Panc1 (cell line): Measurements from ENCODE around the gene LRATD1. TPM values are rescaled to one million over a fixed set of nuclear protein-coding genes. Genes with fewer than 3 reads are reported as not detected.
A peak's percentile ranks its signal among the peaks of the same experiment; 100 is the strongest.

Experiments used
- ATAC-seq: fragments of 200-7000 bp; cut with Tn5 transposase; 2 replicates; pipeline ENCODE4 v1.9.1; 2020; ENCODE audit warnings: mild to moderate bottlenecking, moderate library complexity
- BruUV-seq: library from RNA; stranded (reverse); fragments of 400-500 nt; replicated peaks from 2 replicates; lab custom pipeline; 2021; lab: Mats Ljungman, UMichigan
- CTCF ChIA-PET: fragments of 300-600 bp; sonication (Branson Sonifier 250); formaldehyde crosslinking; loops from one replicate; lab custom pipeline; 2022; ENCODE audit warnings: antibody characterized with exemption; lab: Charles Lee
- POLR2A ChIA-PET: fragments of 300-600 bp; sonication (Branson Sonifier 250); formaldehyde crosslinking; loops from one replicate; lab custom pipeline; 2022; ENCODE audit warnings: antibody characterized with exemption; lab: Charles Lee
- DNase-seq: peaks from one replicate; pipeline ENCODE4 v3.0.0-alpha.2; 2010; ENCODE audit warnings: low read depth, low spot score
- H3K27ac ChIP-seq: 2 replicates; pipeline ENCODE4 v1.5.1; 2011; ENCODE audit warnings: mild to moderate bottlenecking, low read length, inconsistent platforms
- H3K27me3 ChIP-seq: fragments of 200-500 bp; sonication (Bioruptor generic); 2 replicates; pipeline ENCODE4 v1.6.0; 2014; ENCODE audit warnings: low read length, inconsistent platforms; ENCODE audit not compliant: control insufficient read depth, insufficient read depth
- H3K36me3 ChIP-seq: fragments of 200-500 bp; sonication (Bioruptor generic); 2 replicates; pipeline ENCODE4 v1.5.1; 2014; ENCODE audit warnings: inconsistent platforms, mild to moderate bottlenecking, low read length, moderate library complexity; ENCODE audit not compliant: control insufficient read depth, insufficient read depth
- H3K4me1 ChIP-seq: 2 replicates; pipeline ENCODE4 v1.5.1; 2011; ENCODE audit warnings: inconsistent platforms, mild to moderate bottlenecking, low read length, moderate library complexity; ENCODE audit not compliant: control insufficient read depth, insufficient read depth
- H3K4me3 ChIP-seq, 2 experiments: 2 replicates each; pipeline ENCODE4 v1.5.1; 2011 to 2012; ENCODE audit warnings: low read depth in 2 of 2, low read length in 2 of 2, mild to moderate bottlenecking in 2 of 2, inconsistent platforms in 1 of 2, moderate library complexity in 1 of 2
- H3K9me3 ChIP-seq: fragments of 200-500 bp; sonication (Bioruptor generic); 2 replicates; pipeline ENCODE4 v1.5.1; 2014; ENCODE audit warnings: low read depth, mild to moderate bottlenecking, inconsistent platforms, low read length, moderate library complexity; ENCODE audit not compliant: control insufficient read depth, insufficient read depth
- POLR2AphosphoS5 ChIP-seq: IDR thresholded peaks from 2 replicates; pipeline ENCODE4 v1.6.1; 2012; ENCODE audit warnings: mild to moderate bottlenecking, low read depth, low read length, moderate library complexity
- SIN3A ChIP-seq: IDR thresholded peaks from 2 replicates; pipeline ENCODE4 v1.6.1; 2012; ENCODE audit warnings: low read depth, mild to moderate bottlenecking, low read length, moderate library complexity, borderline replicate concordance; ENCODE audit not compliant: insufficient read depth
- TCF7L2 ChIP-seq: IDR thresholded peaks from 2 replicates; pipeline ENCODE4 v1.6.1; 2011; ENCODE audit warnings: mild to moderate bottlenecking, low read depth, low read length, inconsistent platforms
- in situ Hi-C: cut with HindIII; loops from 2 replicates; pipeline ENCODE4 v1.10.0; 2016; ENCODE audit warnings: low sequenced_read_pairs, low pct_unique_long_range_greater_than_20kb
- intact Hi-C: fragments of 100-400 bp; cut with micrococcal nuclease; formaldehyde crosslinking; loops from one replicate; pipeline ENCODE4 v1.10.0; 2022; ENCODE audit not compliant: unreplicated experiment
- total RNA-seq: library from RNA; stranded (reverse); gene quantifications from one replicate; pipeline ENCODE4 v1.2.1, GENCODE V29; 2021; ENCODE audit not compliant: unreplicated experiment
- TF ChIP-seq, protein P1 (sequence below): fragments of 450-650 bp; IDR thresholded peaks from 2 replicates; pipeline ENCODE4 v1.5.1; 2017; ENCODE audit warnings: mild to moderate bottlenecking
- TF ChIP-seq, protein P2 (sequence below), 2 experiments: IDR thresholded peaks; 2 replicates each; pipeline ENCODE4 v1.6.1; 2011 to 2012; ENCODE audit warnings: low read depth in 2 of 2, control low read depth in 1 of 2, low read length in 1 of 2, mild to moderate bottlenecking in 1 of 2, moderate library complexity in 1 of 2; ENCODE audit not compliant: insufficient read depth in 1 of 2

LRATD1 gene
- total RNA-seq, 1 experiment from 2014 or later: 0.05 TPM

DNA sequence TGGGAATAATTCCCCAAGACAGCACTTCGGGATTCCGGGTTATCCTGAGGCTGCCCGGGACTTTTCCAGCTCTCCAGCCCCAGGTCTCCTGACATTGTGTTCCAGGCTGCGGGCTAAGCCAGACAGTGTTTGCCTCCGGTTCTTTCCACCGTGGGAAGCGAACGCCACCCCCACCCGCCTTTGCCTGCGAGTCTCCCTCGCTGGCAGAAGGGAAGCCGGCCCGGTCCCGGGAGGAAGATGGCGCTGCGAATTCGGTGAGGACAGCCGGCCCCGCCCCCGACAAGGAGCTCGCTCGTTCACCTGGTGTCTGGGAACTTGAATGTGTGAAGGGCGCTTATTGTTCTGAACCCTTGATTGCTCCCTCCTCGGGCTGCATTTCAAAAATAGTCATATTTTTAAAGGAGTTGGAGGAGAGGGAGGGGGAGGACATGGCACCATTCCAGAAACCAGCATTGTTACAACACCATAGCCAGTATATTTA, 2.9 kb downstream of the LRATD1 start:
- ATAC-seq (no peak), DNase-seq (no peak)
- intact Hi-C loops: no loop called here
- in situ Hi-C loops: no loop called here
- Histone ChIP-seq H3K9me3 (no peaks in the 10 kb centered on the region), H3K27me3 (no peaks in the 10 kb centered on the region), H3K27ac (no peak overlapping the region), H3K4me1 (no peaks in the 10 kb centered on the region), H3K4me3 (peak overlapping the region in 1 of 2 experiments; percentile 4; a peak in 1 of 4 replicates), H3K36me3 (no peaks in the 10 kb centered on the region)
- BruUV-seq: no TSS peak
- TF ChIP-seq, protein P1, sequence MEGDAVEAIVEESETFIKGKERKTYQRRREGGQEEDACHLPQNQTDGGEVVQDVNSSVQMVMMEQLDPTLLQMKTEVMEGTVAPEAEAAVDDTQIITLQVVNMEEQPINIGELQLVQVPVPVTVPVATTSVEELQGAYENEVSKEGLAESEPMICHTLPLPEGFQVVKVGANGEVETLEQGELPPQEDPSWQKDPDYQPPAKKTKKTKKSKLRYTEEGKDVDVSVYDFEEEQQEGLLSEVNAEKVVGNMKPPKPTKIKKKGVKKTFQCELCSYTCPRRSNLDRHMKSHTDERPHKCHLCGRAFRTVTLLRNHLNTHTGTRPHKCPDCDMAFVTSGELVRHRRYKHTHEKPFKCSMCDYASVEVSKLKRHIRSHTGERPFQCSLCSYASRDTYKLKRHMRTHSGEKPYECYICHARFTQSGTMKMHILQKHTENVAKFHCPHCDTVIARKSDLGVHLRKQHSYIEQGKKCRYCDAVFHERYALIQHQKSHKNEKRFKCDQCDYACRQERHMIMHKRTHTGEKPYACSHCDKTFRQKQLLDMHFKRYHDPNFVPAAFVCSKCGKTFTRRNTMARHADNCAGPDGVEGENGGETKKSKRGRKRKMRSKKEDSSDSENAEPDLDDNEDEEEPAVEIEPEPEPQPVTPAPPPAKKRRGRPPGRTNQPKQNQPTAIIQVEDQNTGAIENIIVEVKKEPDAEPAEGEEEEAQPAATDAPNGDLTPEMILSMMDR: no peak
- no peak for TF ChIP-seq TCF7L2
- no peak for TF ChIP-seq SIN3A
- TF ChIP-seq, protein P2, sequence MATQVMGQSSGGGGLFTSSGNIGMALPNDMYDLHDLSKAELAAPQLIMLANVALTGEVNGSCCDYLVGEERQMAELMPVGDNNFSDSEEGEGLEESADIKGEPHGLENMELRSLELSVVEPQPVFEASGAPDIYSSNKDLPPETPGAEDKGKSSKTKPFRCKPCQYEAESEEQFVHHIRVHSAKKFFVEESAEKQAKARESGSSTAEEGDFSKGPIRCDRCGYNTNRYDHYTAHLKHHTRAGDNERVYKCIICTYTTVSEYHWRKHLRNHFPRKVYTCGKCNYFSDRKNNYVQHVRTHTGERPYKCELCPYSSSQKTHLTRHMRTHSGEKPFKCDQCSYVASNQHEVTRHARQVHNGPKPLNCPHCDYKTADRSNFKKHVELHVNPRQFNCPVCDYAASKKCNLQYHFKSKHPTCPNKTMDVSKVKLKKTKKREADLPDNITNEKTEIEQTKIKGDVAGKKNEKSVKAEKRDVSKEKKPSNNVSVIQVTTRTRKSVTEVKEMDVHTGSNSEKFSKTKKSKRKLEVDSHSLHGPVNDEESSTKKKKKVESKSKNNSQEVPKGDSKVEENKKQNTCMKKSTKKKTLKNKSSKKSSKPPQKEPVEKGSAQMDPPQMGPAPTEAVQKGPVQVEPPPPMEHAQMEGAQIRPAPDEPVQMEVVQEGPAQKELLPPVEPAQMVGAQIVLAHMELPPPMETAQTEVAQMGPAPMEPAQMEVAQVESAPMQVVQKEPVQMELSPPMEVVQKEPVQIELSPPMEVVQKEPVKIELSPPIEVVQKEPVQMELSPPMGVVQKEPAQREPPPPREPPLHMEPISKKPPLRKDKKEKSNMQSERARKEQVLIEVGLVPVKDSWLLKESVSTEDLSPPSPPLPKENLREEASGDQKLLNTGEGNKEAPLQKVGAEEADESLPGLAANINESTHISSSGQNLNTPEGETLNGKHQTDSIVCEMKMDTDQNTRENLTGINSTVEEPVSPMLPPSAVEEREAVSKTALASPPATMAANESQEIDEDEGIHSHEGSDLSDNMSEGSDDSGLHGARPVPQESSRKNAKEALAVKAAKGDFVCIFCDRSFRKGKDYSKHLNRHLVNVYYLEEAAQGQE (IDR thresholded peaks at IDR 0.05; ENCODE audit: insufficient read depth in 1 of 2, low read depth in 2 of 2, low read length in 1 of 2): no peak
- no peak for TF ChIP-seq POLR2AphosphoS5
- ChIA-PET POLR2A (no interaction called here), CTCF (no interaction called here)

DNA sequence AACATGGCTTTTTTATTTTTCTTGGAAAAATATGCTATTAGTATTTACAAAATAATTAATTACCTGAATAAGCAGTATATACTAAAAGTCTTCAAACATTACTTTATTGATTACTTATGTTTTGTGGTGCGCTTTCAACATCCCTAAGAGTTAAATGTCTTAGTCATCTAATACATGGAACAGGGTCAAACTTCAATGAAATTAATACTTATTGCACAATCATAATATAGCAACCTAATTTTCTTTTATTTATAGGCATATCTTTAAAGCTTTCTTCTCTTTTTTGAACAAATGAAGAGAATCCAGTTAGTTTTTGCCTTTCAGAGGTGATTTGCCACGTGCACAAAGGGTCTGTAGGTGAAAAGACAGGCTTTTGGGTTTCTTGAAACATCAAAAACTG, 6.0 kb downstream of the LRATD1 start:
- TF ChIP-seq POLR2AphosphoS5 (no peak), TCF7L2 (no peak), SIN3A (no peak)
- TF ChIP-seq, protein P1: no peak
- TF ChIP-seq, protein P2 (IDR thresholded peaks at IDR 0.05; ENCODE audit: insufficient read depth in 1 of 2, low read depth in 2 of 2, low read length in 1 of 2): no peak
- in situ Hi-C loops: no loop called here
- Histone ChIP-seq H3K4me3 (no peak overlapping the region), H3K9me3 (no peaks in the 10 kb centered on the region), H3K27ac (no peak overlapping the region), H3K27me3 (no peaks in the 10 kb centered on the region), H3K4me1 (no peaks in the 10 kb centered on the region), H3K36me3 (no peaks in the 10 kb centered on the region)
- POLR2A ChIA-PET: no interaction called here
- no TSS peak for BruUV-seq
- intact Hi-C loops: no loop called here
- ATAC-seq (no peak), DNase-seq (no peak)
- CTCF ChIA-PET: no interaction called here
